Measurements from ENCODE around the gene CLNS1A. TPM values are rescaled to one million over a fixed set of nuclear protein-coding genes. Genes with fewer than 3 reads are reported as not detected.

CLNS1A gene
- total and polyA plus RNA-seq, 9 of the 15 experiments (the other 6 are each of a cell fraction or from before 2014, with no cell fraction given), result 146 to 472 (median 345) TPM

DNA sequence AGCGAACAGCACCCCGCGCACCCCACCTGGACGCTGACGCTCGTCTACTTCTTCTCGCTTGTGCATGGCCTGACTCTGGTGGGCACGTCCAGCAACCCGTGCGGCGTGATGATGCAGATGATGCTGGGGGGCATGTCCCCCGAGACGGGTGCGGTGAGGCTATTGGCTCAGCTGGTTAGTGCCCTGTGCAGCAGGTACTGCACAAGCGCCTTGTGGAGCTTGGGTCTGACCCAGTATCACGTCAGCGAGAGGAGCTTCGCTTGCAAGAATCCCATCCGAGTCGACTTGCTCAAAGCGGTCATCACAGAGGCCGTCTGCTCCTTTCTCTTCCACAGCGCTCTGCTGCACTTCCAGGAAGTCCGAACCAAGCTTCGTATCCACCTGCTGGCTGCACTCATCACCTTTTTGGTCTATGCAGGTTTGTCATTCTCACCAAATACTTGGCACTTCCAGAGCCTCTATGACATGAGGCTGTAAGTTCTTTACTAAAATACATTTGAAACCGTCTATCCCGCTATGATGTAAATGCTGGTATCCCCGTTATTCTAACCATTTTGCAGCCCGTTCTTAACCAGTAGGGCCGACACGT, 47.3 kb downstream of the CLNS1A start:
- DNase-seq (ENCODE audit: extremely low read depth in 1 of 4, low spot score in 3 of 4) (no peak), FAIRE-seq (no peak), ATAC-seq (no peak)
- no peaks in the 10 kb centered on the region for H4K20me1 ChIP-seq (replicated peaks; ENCODE audit: control insufficient read depth, insufficient read depth, low read length)
- peak overlapping the region; percentile 81 for H3K4me2 ChIP-seq (ENCODE audit: insufficient read depth, low read length)
- peak overlapping the region; percentile 51 to 91; a peak in 3 of 4 replicates for H3K9ac ChIP-seq (ENCODE audit: insufficient read depth in 1 of 2, low read depth in 2 of 2, low read length in 2 of 2)
- WGBS (ENCODE audit: insufficient coverage, low coverage, missing lambda C conversion rate), result 78% methylated on average over 31 of the region's 31 CpGs
- ChIA-PET POLR2A (interaction anchor here (0.7 to 2.1 kb wide), 4 partner anchors 11 to 223 kb away, joined by 3 to 6 read pairs (median 4); no protein-coding TSS in a partner anchor), CTCF (ENCODE audit: low intra/inter-chr PET ratio) (no interaction called here)
- H3K4me1 ChIP-seq (replicated peaks in 1 of 2; ENCODE audit: control insufficient read depth in 2 of 2, insufficient read depth in 2 of 2, low read length in 2 of 2), result peaks cover 4 to 18% of the 10 kb centered on the region in 2 experiments; a peak in 3 of 5 replicates
- in situ Hi-C loops (cut with MboI) (no loop called here), intact Hi-C loops (cut with micrococcal nuclease) (no loop called here)
- H3K79me2 ChIP-seq (ENCODE audit: control insufficient read depth, insufficient read depth, low read length), result no peaks in the 10 kb centered on the region
- H3K36me3 ChIP-seq (ENCODE audit: control insufficient read depth, insufficient read depth, low read length), result no peaks in the 10 kb centered on the region
- H3K27ac ChIP-seq (ENCODE audit: extremely low read depth, low read depth, low read length), result no peak overlapping the region
- no peaks in the 10 kb centered on the region for H3K9me3 ChIP-seq (replicated peaks; ENCODE audit: control insufficient read depth, insufficient read depth, low read depth, low read length)
- no peaks in the 10 kb centered on the region for H3K27me3 ChIP-seq (ENCODE audit: control insufficient read depth in 2 of 2, insufficient read depth in 2 of 2, low read length in 2 of 2)
- TSS peak; percentile 62 for BruUV-seq (replicated peaks)
- H3K4me3 ChIP-seq, result peak overlapping the region; percentile 56
- no peaks in the 10 kb centered on the region for H3K9me1 ChIP-seq (ENCODE audit: control insufficient read depth, insufficient read depth, low read length)
- peak overlapping the region; percentile 86 for H2AFZ ChIP-seq (ENCODE audit: low read depth, low read length)
- TF ChIP-seq, protein P1, sequence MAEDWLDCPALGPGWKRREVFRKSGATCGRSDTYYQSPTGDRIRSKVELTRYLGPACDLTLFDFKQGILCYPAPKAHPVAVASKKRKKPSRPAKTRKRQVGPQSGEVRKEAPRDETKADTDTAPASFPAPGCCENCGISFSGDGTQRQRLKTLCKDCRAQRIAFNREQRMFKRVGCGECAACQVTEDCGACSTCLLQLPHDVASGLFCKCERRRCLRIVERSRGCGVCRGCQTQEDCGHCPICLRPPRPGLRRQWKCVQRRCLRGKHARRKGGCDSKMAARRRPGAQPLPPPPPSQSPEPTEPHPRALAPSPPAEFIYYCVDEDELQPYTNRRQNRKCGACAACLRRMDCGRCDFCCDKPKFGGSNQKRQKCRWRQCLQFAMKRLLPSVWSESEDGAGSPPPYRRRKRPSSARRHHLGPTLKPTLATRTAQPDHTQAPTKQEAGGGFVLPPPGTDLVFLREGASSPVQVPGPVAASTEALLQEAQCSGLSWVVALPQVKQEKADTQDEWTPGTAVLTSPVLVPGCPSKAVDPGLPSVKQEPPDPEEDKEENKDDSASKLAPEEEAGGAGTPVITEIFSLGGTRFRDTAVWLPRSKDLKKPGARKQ (CRISPR knock-in tag; IDR thresholded peaks at IDR 0.05), result peak; percentile 93
- TF ChIP-seq PTRF (tag; IDR thresholded peaks at IDR 0.05) (no peak), TCFL5 (CRISPR knock-in tag; conservative IDR thresholded peaks at IDR 0.05) (no peak), SAFB (IDR thresholded peaks at IDR 0.05; ENCODE audit: borderline replicate concordance, low read depth, low read length) (no peak), ZNF780A (CRISPR knock-in tag; IDR thresholded peaks at IDR 0.05) (no peak), ZNF644 (tag; IDR thresholded peaks at IDR 0.05; ENCODE audit: low read depth) (no peak), ILK (tag; IDR thresholded peaks at IDR 0.05; ENCODE audit: borderline replicate concordance, low read depth) (no peak), THRAP3 (IDR thresholded peaks at IDR 0.05; ENCODE audit: borderline replicate concordance) (no peak), MIER1 (IDR thresholded peaks at IDR 0.05; ENCODE audit: low read depth) (no peak), ZNF584 (CRISPR knock-in tag; IDR thresholded peaks at IDR 0.05; ENCODE audit: low read depth) (no peak), NFRKB (IDR thresholded peaks at IDR 0.05; ENCODE audit: low read depth) (no peak), ARID2 (IDR thresholded peaks at IDR 0.05) (no peak), TRIM28 (IDR thresholded peaks at IDR 0.05) (no peak)
- TF ChIP-seq, protein P2, sequence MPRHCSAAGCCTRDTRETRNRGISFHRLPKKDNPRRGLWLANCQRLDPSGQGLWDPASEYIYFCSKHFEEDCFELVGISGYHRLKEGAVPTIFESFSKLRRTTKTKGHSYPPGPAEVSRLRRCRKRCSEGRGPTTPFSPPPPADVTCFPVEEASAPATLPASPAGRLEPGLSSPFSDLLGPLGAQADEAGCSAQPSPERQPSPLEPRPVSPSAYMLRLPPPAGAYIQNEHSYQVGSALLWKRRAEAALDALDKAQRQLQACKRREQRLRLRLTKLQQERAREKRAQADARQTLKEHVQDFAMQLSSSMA (CRISPR knock-in tag; IDR thresholded peaks at IDR 0.05), result no peak
- TF ChIP-seq, protein P3, sequence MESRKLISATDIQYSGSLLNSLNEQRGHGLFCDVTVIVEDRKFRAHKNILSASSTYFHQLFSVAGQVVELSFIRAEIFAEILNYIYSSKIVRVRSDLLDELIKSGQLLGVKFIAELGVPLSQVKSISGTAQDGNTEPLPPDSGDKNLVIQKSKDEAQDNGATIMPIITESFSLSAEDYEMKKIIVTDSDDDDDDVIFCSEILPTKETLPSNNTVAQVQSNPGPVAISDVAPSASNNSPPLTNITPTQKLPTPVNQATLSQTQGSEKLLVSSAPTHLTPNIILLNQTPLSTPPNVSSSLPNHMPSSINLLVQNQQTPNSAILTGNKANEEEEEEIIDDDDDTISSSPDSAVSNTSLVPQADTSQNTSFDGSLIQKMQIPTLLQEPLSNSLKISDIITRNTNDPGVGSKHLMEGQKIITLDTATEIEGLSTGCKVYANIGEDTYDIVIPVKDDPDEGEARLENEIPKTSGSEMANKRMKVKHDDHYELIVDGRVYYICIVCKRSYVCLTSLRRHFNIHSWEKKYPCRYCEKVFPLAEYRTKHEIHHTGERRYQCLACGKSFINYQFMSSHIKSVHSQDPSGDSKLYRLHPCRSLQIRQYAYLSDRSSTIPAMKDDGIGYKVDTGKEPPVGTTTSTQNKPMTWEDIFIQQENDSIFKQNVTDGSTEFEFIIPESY (CRISPR knock-in tag; IDR thresholded peaks at IDR 0.05), result peak; percentile 37; the same call in 1 of the 2 replicates
- TF ChIP-seq, protein P4, sequence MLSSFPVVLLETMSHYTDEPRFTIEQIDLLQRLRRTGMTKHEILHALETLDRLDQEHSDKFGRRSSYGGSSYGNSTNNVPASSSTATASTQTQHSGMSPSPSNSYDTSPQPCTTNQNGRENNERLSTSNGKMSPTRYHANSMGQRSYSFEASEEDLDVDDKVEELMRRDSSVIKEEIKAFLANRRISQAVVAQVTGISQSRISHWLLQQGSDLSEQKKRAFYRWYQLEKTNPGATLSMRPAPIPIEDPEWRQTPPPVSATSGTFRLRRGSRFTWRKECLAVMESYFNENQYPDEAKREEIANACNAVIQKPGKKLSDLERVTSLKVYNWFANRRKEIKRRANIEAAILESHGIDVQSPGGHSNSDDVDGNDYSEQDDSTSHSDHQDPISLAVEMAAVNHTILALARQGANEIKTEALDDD (IDR thresholded peaks at IDR 0.05), result no peak

Data from K562 (cell line).